Activated naive CD8-positive, alpha-beta T cell treated with anti-CD3 and anti-CD28 coated beads for 36 hours (primary cell): ENCODE measurements around the gene SPOP. TPM values are rescaled to one million over a fixed set of nuclear protein-coding genes. Genes with fewer than 3 reads are reported as not detected.
"Not testable (repeated sequence)": the region's sequence is repeated elsewhere in the genome, so short reads cannot be mapped to it uniquely, and the experiment has no call there.

ENCODE experiments used
- DNase-seq: peaks from one replicate; pipeline ENCODE4 v3.0.0; 2021
- H3K27ac Mint-ChIP-seq: one replicate; pipeline ENCODE4 v1.8.0; 2022; ENCODE audit warnings: mild to moderate bottlenecking, moderate library complexity, mixed read lengths
- H3K27me3 Mint-ChIP-seq: one replicate; pipeline ENCODE4 v1.8.0; 2022; ENCODE audit warnings: mild to moderate bottlenecking, mixed read lengths
- H3K36me3 Mint-ChIP-seq: one replicate; pipeline ENCODE4 v1.8.0; 2021; ENCODE audit warnings: mild to moderate bottlenecking, mixed read lengths
- H3K4me1 Mint-ChIP-seq: one replicate; pipeline ENCODE4 v1.8.0; 2021; ENCODE audit warnings: mixed read lengths
- H3K4me3 Mint-ChIP-seq: one replicate; pipeline ENCODE4 v1.8.0; 2022; ENCODE audit warnings: mild to moderate bottlenecking, moderate library complexity, mixed read lengths
- H3K9me3 Mint-ChIP-seq: one replicate; pipeline ENCODE4 v1.8.0; 2022; ENCODE audit warnings: mixed read lengths
- total RNA-seq, 2 experiments: library from RNA; stranded (reverse); gene quantifications; one replicate each; pipeline ENCODE4 v1.2.3, GENCODE V29; 2021

Gene SPOP
- total RNA-seq, 2 experiments from 2014 or later: 56.6 to 57.7 TPM

- not testable (repeated sequence) for H3K27me3 Mint-ChIP-seq, H3K9me3 Mint-ChIP-seq, DNase-seq
- Mint-ChIP-seq H3K4me1 (peaks cover 52% of the 10 kb centered on the region), H3K36me3 (peaks cover 13% of the 10 kb centered on the region), H3K27ac (peak overlapping the region; percentile 88), H3K4me3 (peak overlapping the region; percentile 34)
These were observed 31.9 kb downstream of the SPOP start for GRCh38 chr17:49646056-49646390.

- no peak for DNase-seq
- Mint-ChIP-seq H3K9me3 (no peaks in the 10 kb centered on the region), H3K27ac (peak overlapping the region; percentile 88), H3K4me1 (peaks cover 50% of the 10 kb centered on the region), H3K36me3 (peaks cover 14% of the 10 kb centered on the region), H3K27me3 (no peaks in the 10 kb centered on the region), H3K4me3 (peak overlapping the region; percentile 40)
These were observed 32.2 kb downstream of the SPOP start for GRCh38 chr17:49645654-49646053.

- Mint-ChIP-seq H3K36me3 (peaks cover 28% of the 10 kb centered on the region), H3K4me1 (peaks cover 31% of the 10 kb centered on the region), H3K9me3 (no peaks in the 10 kb centered on the region), H3K27me3 (no peaks in the 10 kb centered on the region), H3K27ac (no peak overlapping the region), H3K4me3 (no peak overlapping the region)
- no peak for DNase-seq
These were observed 37.3 kb downstream of the SPOP start for GRCh38 chr17:49640556-49640955.

- H3K9me3 Mint-ChIP-seq: no peaks in the 10 kb centered on the region
- H3K27ac Mint-ChIP-seq: no peak overlapping the region
- H3K36me3 Mint-ChIP-seq: peaks cover 23% of the 10 kb centered on the region
- DNase-seq: no peak
- H3K27me3 Mint-ChIP-seq: no peaks in the 10 kb centered on the region
- H3K4me1 Mint-ChIP-seq: peaks cover 34% of the 10 kb centered on the region
- H3K4me3 Mint-ChIP-seq: no peak overlapping the region
These were observed 39.1 kb downstream of the SPOP start for GRCh38 chr17:49638818-49639217.

GRCh38 chr17:49637739-49638138 lies 40.2 kb downstream of the SPOP start:
- Mint-ChIP-seq H3K27me3 (no peaks in the 10 kb centered on the region), H3K9me3 (no peaks in the 10 kb centered on the region), H3K27ac (no peak overlapping the region), H3K4me1 (peaks cover 36% of the 10 kb centered on the region), H3K36me3 (peaks cover 23% of the 10 kb centered on the region), H3K4me3 (no peak overlapping the region)
- DNase-seq: no peak

- Mint-ChIP-seq H3K4me1 (peaks cover 33% of the 10 kb centered on the region), H3K4me3 (no peak overlapping the region), H3K9me3 (no peaks in the 10 kb centered on the region), H3K36me3 (peaks cover 23% of the 10 kb centered on the region), H3K27me3 (no peaks in the 10 kb centered on the region), H3K27ac (no peak overlapping the region)
- no peak for DNase-seq
These were observed 40.8 kb downstream of the SPOP start for GRCh38 chr17:49637050-49637449.

- Mint-ChIP-seq H3K9me3 (no peaks in the 10 kb centered on the region), H3K4me1 (peaks cover 40% of the 10 kb centered on the region), H3K27ac (no peak overlapping the region), H3K27me3 (no peaks in the 10 kb centered on the region), H3K36me3 (peaks cover 19% of the 10 kb centered on the region), H3K4me3 (no peak overlapping the region)
- no peak for DNase-seq
These were observed 42.8 kb downstream of the SPOP start for GRCh38 chr17:49635121-49635520.

GRCh38 chr17:49634485-49634860 lies 43.4 kb downstream of the SPOP start:
- Mint-ChIP-seq H3K9me3 (no peaks in the 10 kb centered on the region), H3K36me3 (peaks cover 16% of the 10 kb centered on the region), H3K27ac (peak overlapping the region; percentile 35), H3K4me1 (peaks cover 46% of the 10 kb centered on the region), H3K4me3 (no peak overlapping the region), H3K27me3 (no peaks in the 10 kb centered on the region)
- no peak for DNase-seq

GRCh38 chr17:49633762-49634484 lies 44.0 kb downstream of the SPOP start:
- H3K27ac Mint-ChIP-seq: no peak overlapping the region
- H3K9me3 Mint-ChIP-seq: no peaks in the 10 kb centered on the region
- H3K27me3 Mint-ChIP-seq: no peaks in the 10 kb centered on the region
- H3K4me1 Mint-ChIP-seq: peaks cover 48% of the 10 kb centered on the region
- DNase-seq: no peak
- H3K36me3 Mint-ChIP-seq: peaks cover 12% of the 10 kb centered on the region
- H3K4me3 Mint-ChIP-seq: no peak overlapping the region

GRCh38 chr17:49633250-49633649 lies 44.6 kb downstream of the SPOP start:
- Mint-ChIP-seq H3K27me3 (no peaks in the 10 kb centered on the region), H3K27ac (no peak overlapping the region), H3K36me3 (peaks cover 6% of the 10 kb centered on the region), H3K4me3 (no peak overlapping the region), H3K4me1 (peaks cover 51% of the 10 kb centered on the region), H3K9me3 (no peaks in the 10 kb centered on the region)
- DNase-seq: no peak

GRCh38 chr17:49632201-49632600 lies 45.7 kb downstream of the SPOP start:
- Mint-ChIP-seq H3K4me1 (peaks cover 61% of the 10 kb centered on the region), H3K9me3 (no peaks in the 10 kb centered on the region), H3K4me3 (no peak overlapping the region), H3K27me3 (no peaks in the 10 kb centered on the region), H3K36me3 (peaks cover 2% of the 10 kb centered on the region), H3K27ac (no peak overlapping the region)
- no peak for DNase-seq

- DNase-seq: no peak
- no peaks in the 10 kb centered on the region for H3K27me3 Mint-ChIP-seq
- peaks cover 2% of the 10 kb centered on the region for H3K36me3 Mint-ChIP-seq
- no peak overlapping the region for H3K4me3 Mint-ChIP-seq
- H3K4me1 Mint-ChIP-seq: peaks cover 59% of the 10 kb centered on the region
- H3K9me3 Mint-ChIP-seq: no peaks in the 10 kb centered on the region
- no peak overlapping the region for H3K27ac Mint-ChIP-seq
These were observed 46.4 kb downstream of the SPOP start for GRCh38 chr17:49631496-49631895.

GRCh38 chr17:49630113-49630900 lies 47.6 kb downstream of the SPOP start:
- Mint-ChIP-seq H3K9me3 (no peaks in the 10 kb centered on the region), H3K27ac (no peak overlapping the region), H3K4me1 (peaks cover 54% of the 10 kb centered on the region), H3K36me3 (peaks cover 2% of the 10 kb centered on the region), H3K27me3 (no peaks in the 10 kb centered on the region), H3K4me3 (no peak overlapping the region)
- no peak for DNase-seq

GRCh38 chr17:49629447-49629846 lies 48.5 kb downstream of the SPOP start:
- peaks cover 48% of the 10 kb centered on the region for H3K4me1 Mint-ChIP-seq
- no peaks in the 10 kb centered on the region for H3K9me3 Mint-ChIP-seq
- no peaks in the 10 kb centered on the region for H3K27me3 Mint-ChIP-seq
- DNase-seq: no peak
- peaks cover 2% of the 10 kb centered on the region for H3K36me3 Mint-ChIP-seq
- no peak overlapping the region for H3K4me3 Mint-ChIP-seq
- H3K27ac Mint-ChIP-seq: peak overlapping the region; percentile 22

- Mint-ChIP-seq H3K4me1 (peaks cover 30% of the 10 kb centered on the region), H3K27me3 (no peaks in the 10 kb centered on the region), H3K36me3 (peaks cover 8% of the 10 kb centered on the region), H3K4me3 (no peak overlapping the region), H3K9me3 (no peaks in the 10 kb centered on the region), H3K27ac (no peak overlapping the region)
- DNase-seq: no peak
These were observed 53.0 kb downstream of the SPOP start for GRCh38 chr17:49624896-49625295.
